Skeletal muscle satellite cell (primary cell): ENCODE data around the gene GCN1.
"Not testable (repeated sequence)": the region's sequence is repeated elsewhere in the genome, so short reads cannot be mapped to it uniquely, and the experiment has no call there.

Experiments used
- H3K27me3 ChIP-seq: 2 replicates; pipeline ENCODE4 v1.7.0; 2013; ENCODE audit warnings: low read length; ENCODE audit not compliant: control insufficient read depth, insufficient read depth
- H3K36me3 ChIP-seq: 2 replicates; pipeline ENCODE4 v1.7.0; 2013; ENCODE audit warnings: mild to moderate bottlenecking, control low read depth, low read length; ENCODE audit not compliant: insufficient read depth
- H3K4me1 ChIP-seq: 2 replicates; pipeline ENCODE4 v1.7.0; 2013; ENCODE audit warnings: low read length; ENCODE audit not compliant: control insufficient read depth, insufficient read depth
- H3K4me2 ChIP-seq: 2 replicates; pipeline ENCODE4 v1.7.0; 2013; ENCODE audit warnings: mild to moderate bottlenecking, low read length
- H3K4me3 ChIP-seq: 2 replicates; pipeline ENCODE4 v1.7.0; 2013; ENCODE audit warnings: low read length
- H3K9ac ChIP-seq: 2 replicates; pipeline ENCODE4 v1.7.0; 2013; ENCODE audit warnings: mild to moderate bottlenecking, low read depth, low read length, moderate library complexity
- H3K9me3 ChIP-seq: replicated peaks from 2 replicates; pipeline ENCODE4 v1.7.0; 2013; ENCODE audit warnings: mild to moderate bottlenecking, control low read depth, low read length

Gene GCN1

GRCh38 chr12:120237360-120238171 lies 43.1 kb upstream of the GCN1 start:
- H3K9ac ChIP-seq = peak overlapping the region; percentile 80
- peak overlapping the region; percentile 45 for H3K4me3 ChIP-seq
- no peaks in the 10 kb centered on the region for H3K27me3 ChIP-seq
- H3K4me1 ChIP-seq = peaks cover 93% of the 10 kb centered on the region
- H3K4me2 ChIP-seq = peak overlapping the region; percentile 71
- H3K36me3 ChIP-seq = peaks cover 36% of the 10 kb centered on the region
- no peaks in the 10 kb centered on the region for H3K9me3 ChIP-seq

- Histone ChIP-seq H3K4me3 (peak overlapping the region; percentile 17), H3K9ac (peak overlapping the region; percentile 80), H3K4me1 (peaks cover 93% of the 10 kb centered on the region), H3K4me2 (peak overlapping the region; percentile 71), H3K36me3 (peaks cover 29% of the 10 kb centered on the region)
- not testable (repeated sequence) for H3K27me3 ChIP-seq, H3K9me3 ChIP-seq
Measured at GRCh38 chr12:120236809-120237208, 42.3 kb upstream of the GCN1 start.

GRCh38 chr12:120235369-120236323 lies 41.1 kb upstream of the GCN1 start:
- Histone ChIP-seq H3K9ac (peak overlapping the region; percentile 78), H3K9me3 (no peaks in the 10 kb centered on the region), H3K27me3 (no peaks in the 10 kb centered on the region), H3K4me2 (peak overlapping the region; percentile 69), H3K4me3 (peak overlapping the region; percentile 43), H3K36me3 (peaks cover 18% of the 10 kb centered on the region), H3K4me1 (peaks cover 92% of the 10 kb centered on the region)

- Histone ChIP-seq H3K36me3 (peaks cover 9% of the 10 kb centered on the region), H3K4me2 (peak overlapping the region; percentile 69), H3K4me1 (peaks cover 90% of the 10 kb centered on the region), H3K4me3 (peak overlapping the region; percentile 50), H3K27me3 (no peaks in the 10 kb centered on the region), H3K9ac (peak overlapping the region; percentile 78), H3K9me3 (no peaks in the 10 kb centered on the region)
Measured at GRCh38 chr12:120234643-120235368, 40.3 kb upstream of the GCN1 start.

- H3K4me1 ChIP-seq = peaks cover 95% of the 10 kb centered on the region
- H3K36me3 ChIP-seq = peaks cover 14% of the 10 kb centered on the region
- no peaks in the 10 kb centered on the region for H3K27me3 ChIP-seq
- H3K9me3 ChIP-seq = no peaks in the 10 kb centered on the region
- peak overlapping the region; percentile 65 for H3K4me3 ChIP-seq
- peak overlapping the region; percentile 91 for H3K9ac ChIP-seq
- peak overlapping the region; percentile 80 for H3K4me2 ChIP-seq
Measured at GRCh38 chr12:120231316-120232011, 36.9 kb upstream of the GCN1 start.

GRCh38 chr12:120230974-120231315 lies 36.4 kb upstream of the GCN1 start:
- no peaks in the 10 kb centered on the region for H3K9me3 ChIP-seq
- H3K4me3 ChIP-seq = peak overlapping the region; percentile 65
- H3K9ac ChIP-seq = peak overlapping the region; percentile 91
- H3K36me3 ChIP-seq = peaks cover 16% of the 10 kb centered on the region
- peak overlapping the region; percentile 80 for H3K4me2 ChIP-seq
- H3K4me1 ChIP-seq = peaks cover 95% of the 10 kb centered on the region
- H3K27me3 ChIP-seq = no peaks in the 10 kb centered on the region

- no peaks in the 10 kb centered on the region for H3K9me3 ChIP-seq
- H3K4me1 ChIP-seq = peaks cover 95% of the 10 kb centered on the region
- H3K4me3 ChIP-seq = peak overlapping the region; percentile 65
- H3K27me3 ChIP-seq = no peaks in the 10 kb centered on the region
- peaks cover 18% of the 10 kb centered on the region for H3K36me3 ChIP-seq
- peak overlapping the region; percentile 80 for H3K4me2 ChIP-seq
- H3K9ac ChIP-seq = peak overlapping the region; percentile 91
Measured at GRCh38 chr12:120230326-120230973, 35.9 kb upstream of the GCN1 start.

GRCh38 chr12:120229487-120230325 lies 35.2 kb upstream of the GCN1 start:
- H3K36me3 ChIP-seq = peaks cover 26% of the 10 kb centered on the region
- no peaks in the 10 kb centered on the region for H3K27me3 ChIP-seq
- H3K9me3 ChIP-seq = no peaks in the 10 kb centered on the region
- peaks cover 95% of the 10 kb centered on the region for H3K4me1 ChIP-seq
- peak overlapping the region; percentile 76 for H3K9ac ChIP-seq
- peak overlapping the region; percentile 51 for H3K4me3 ChIP-seq
- H3K4me2 ChIP-seq = peak overlapping the region; percentile 74

GRCh38 chr12:120229071-120229486 lies 34.6 kb upstream of the GCN1 start:
- peaks cover 96% of the 10 kb centered on the region for H3K4me1 ChIP-seq
- H3K4me3 ChIP-seq = no peak overlapping the region
- peaks cover 32% of the 10 kb centered on the region for H3K36me3 ChIP-seq
- no peaks in the 10 kb centered on the region for H3K27me3 ChIP-seq
- no peaks in the 10 kb centered on the region for H3K9me3 ChIP-seq
- H3K9ac ChIP-seq = peak overlapping the region; percentile 76
- peak overlapping the region; percentile 74 for H3K4me2 ChIP-seq
